Breast epithelium (tissue), 3 donors: ENCODE data around the gene UBL3.

Experiments
- CTCF ChIP-seq, 3 donors: fragments of 450-650 bp; IDR thresholded peaks; one replicate each; pipeline ENCODE4 v1.5.1; 2016 to 2017; ENCODE audit warnings: antibody characterized with exemption in 3 of 3, mild to moderate bottlenecking in 3 of 3, moderate library complexity in 3 of 3
- POLR2A ChIP-seq: fragments of 450-650 bp; IDR thresholded peaks from one replicate; pipeline ENCODE4 v1.6.1; 2016; ENCODE audit warnings: antibody characterized with exemption, mild to moderate bottlenecking, moderate library complexity

GRCh38 chr13:29740961-29741360 is 109.5 kb downstream of the UBL3 start:
- TF ChIP-seq POLR2A (no peak), CTCF (IDR thresholded peaks at IDR 0.05) (no peak)
